Adrenal gland (tissue), 12 donors: ENCODE results near the gene NME9. TPM values are rescaled to one million over a fixed set of nuclear protein-coding genes. Genes with fewer than 3 reads are reported as not detected.

Source experiments
- DNase-seq, 7 donors: peaks; one replicate each; pipeline ENCODE4 v3.0.0-alpha.2; 2019 to 2020
- H3K27ac ChIP-seq, 5 donors: fragments of 200-600 bp; sonication (generic) in 4 of 5; 1 replicate in 3 of 5; 2 replicates in 2 of 5; pipeline versions ENCODE4 v1.5.1 to v1.8.0; 2016 to 2020; ENCODE audit warnings: mild to moderate bottlenecking in 1 of 5
- H3K27me3 ChIP-seq: fragments of 200-600 bp; 2 replicates; pipeline ENCODE4 v1.8.0; 2021
- H3K36me3 ChIP-seq, 2 donors: fragments of 200-600 bp; replicated peaks in 1 of 2; 1 replicate in 1 of 2; 2 replicates in 1 of 2; pipeline versions ENCODE4 v1.5.1 to v1.8.0; 2018 to 2022
- H3K4me1 ChIP-seq, 2 donors: fragments of 200-600 bp; replicated peaks in 1 of 2; 1 replicate in 1 of 2; 2 replicates in 1 of 2; pipeline versions ENCODE4 v1.5.1 to v1.8.0; 2018 to 2021
- H3K4me3 ChIP-seq, 4 donors: fragments of 200-600 bp; sonication (generic) in 3 of 4; one replicate each; pipeline ENCODE4 v1.5.1; 2016 to 2018
- H3K9me3 ChIP-seq, 3 donors: fragments of 200-600 bp; sonication (generic) in 1 of 3; replicated peaks in 1 of 3; 1 replicate in 2 of 3; 2 replicates in 1 of 3; pipeline versions ENCODE4 v1.5.1 to v1.8.0; 2016 to 2021
- CTCF ChIP-seq, 6 experiments: fragments of 450-650 bp in 4 of 6; fragments of 200-600 bp in 2 of 6; sonication (generic) in 1 of 6; IDR thresholded peaks; 1 replicate in 5 of 6; 2 replicates in 1 of 6; pipeline versions ENCODE4 v1.5.1 to v1.8.0; 2016 to 2021; ENCODE audit warnings: antibody characterized with exemption in 6 of 6, mild to moderate bottlenecking in 2 of 6, moderate library complexity in 1 of 6
- POLR2A ChIP-seq, 2 donors: fragments of 450-650 bp; IDR thresholded peaks; one replicate each; pipeline ENCODE4 v1.6.1; 2017; ENCODE audit warnings: antibody characterized with exemption in 2 of 2, mild to moderate bottlenecking in 2 of 2, moderate library complexity in 1 of 2
- WGBS, 4 donors: extraction: QIAGEN DNeasy Blood & Tissue Kit in 2 of 4; methylation state at CpG; one replicate each; pipeline versions ENCODE4 v1.1.5 to v1.1.7; 2013 to 2017; 5-methylcytosine and 5-hydroxymethylcytosine counted together
- intact Hi-C, 2 donors: fragments of 100-400 bp; cut with DNase I; formaldehyde crosslinking; loops; one replicate each; pipeline versions ENCODE4 v1.14.1 to v1.15.0; 2022 to 2023
- polyA plus RNA-seq, 3 donors: library from polyadenylated mRNA; stranded (reverse); fragments of 200-250 nt in 2 of 3; fragments of 350-450 nt in 1 of 3; fragmentation: Illumina TruSeq in 1 of 3; extraction: RNeasy Lipid Tissue Mini Kit (QIAGEN cat#74804) in 1 of 3; gene quantifications; one replicate each; pipeline ENCODE4 v1.2.3, GENCODE V29; 2013 to 2014
- total RNA-seq, 9 donors: library from RNA; depleted of rRNA in 4 of 9; stranded (reverse); fragments of >200 nt in 4 of 9; fragments of 120-200 nt in 1 of 9; fragmentation: NEBNext Ultra II Directional in 1 of 9; extraction: Animal tissue kit (Norgen Biotek cat#: 25700) in 1 of 9; gene quantifications; one replicate each; pipeline versions ENCODE4 v1.1.0 to v1.2.4, GENCODE V29; 2013 to 2023
- donor health status: healthy with polysubstance abuse.
- donor health status: Bipolar disorder and iron deficiency.
- donor health status: DM: yes; HTN: yes; CAD: no.
- donor health status: DM: no; HTN: no; CAD: no.
- donor health status: DM: no; HTN: no; CAD: no.
- donor health status: DM: yes; HTN: yes; CAD: no.

NME9 gene
- total and polyA plus RNA-seq, 12 donors, result 0.46 to 2.6 (median 0.77) TPM; not detected in 5

GRCh38 chr3:138369151-138369900 is 39.7 kb upstream of the NME9 start:
- intact Hi-C loops, result no loop called here
- Histone ChIP-seq H3K36me3 (no peaks in the 10 kb centered on the region), H3K4me3 (no peak overlapping the region), H3K9me3 (no peaks in the 10 kb centered on the region), H3K27me3 (no peaks in the 10 kb centered on the region), H3K4me1 (peaks cover 26 to 62% of the 10 kb centered on the region in 2 donors), H3K27ac (peak overlapping the region in 3 of 5 donors; percentile 19 to 79 (median 28))
- DNase-seq, result no peak
- TF ChIP-seq POLR2A (IDR thresholded peaks at IDR 0.05), result no peak
- no peak for TF ChIP-seq CTCF (IDR thresholded peaks at IDR 0.05)
- WGBS, 4 donors, result 74 to 81% (median 75%) methylated on average over 7 to 8 of the region's 8 CpGs

GRCh38 chr3:138367911-138368310 is 38.3 kb upstream of the NME9 start:
- TF ChIP-seq POLR2A (IDR thresholded peaks at IDR 0.05) (no peak), CTCF (IDR thresholded peaks at IDR 0.05) (no peak)
- 53 to 69% (median 62%) methylated on average over 5 of the region's 5 CpGs for WGBS, 4 donors
- intact Hi-C loops, result no loop called here
- Histone ChIP-seq H3K36me3 (no peaks in the 10 kb centered on the region), H3K27me3 (no peaks in the 10 kb centered on the region), H3K9me3 (no peaks in the 10 kb centered on the region), H3K27ac (peak overlapping the region in 2 of 5 donors; percentile 52 to 79), H3K4me1 (peaks cover 25 to 63% of the 10 kb centered on the region in 2 donors), H3K4me3 (no peak overlapping the region)
- peak in 4 of 7 donors; percentile 49 to 76 (median 54) for DNase-seq

- no peak for TF ChIP-seq CTCF (IDR thresholded peaks at IDR 0.05)
- no peak for TF ChIP-seq POLR2A (IDR thresholded peaks at IDR 0.05)
- Histone ChIP-seq H3K9me3 (no peaks in the 10 kb centered on the region), H3K27ac (peak overlapping the region in 2 of 5 donors; percentile 52 to 79), H3K36me3 (no peaks in the 10 kb centered on the region), H3K4me1 (peaks cover 25 to 63% of the 10 kb centered on the region in 2 donors), H3K4me3 (no peak overlapping the region), H3K27me3 (no peaks in the 10 kb centered on the region)
- DNase-seq, result no peak
- WGBS, 4 donors, result 72 to 81% (median 78%) methylated on average over 5 to 7 of the region's 7 CpGs
- intact Hi-C loops, result no loop called here
Measured at GRCh38 chr3:138367326-138367850, 37.7 kb upstream of the NME9 start.

GRCh38 chr3:138366006-138366759 is 36.5 kb upstream of the NME9 start:
- 45 to 53% (median 47%) methylated on average over 7 to 8 of the region's 8 CpGs for WGBS, 4 donors
- TF ChIP-seq POLR2A (IDR thresholded peaks at IDR 0.05) (no peak), CTCF (IDR thresholded peaks at IDR 0.05) (no peak)
- intact Hi-C loops, result no loop called here
- Histone ChIP-seq H3K36me3 (no peaks in the 10 kb centered on the region), H3K4me3 (no peak overlapping the region), H3K9me3 (no peaks in the 10 kb centered on the region), H3K27me3 (no peaks in the 10 kb centered on the region), H3K4me1 (peaks cover 25 to 56% of the 10 kb centered on the region in 2 donors), H3K27ac (peak overlapping the region in 3 of 5 donors; percentile 30 to 79 (median 52))
- DNase-seq, result peak in 4 of 7 donors; percentile 35 to 71 (median 53)
